HG03095 (cell line): ENCODE data around the gene HRH1.
"Not testable (repeated sequence)": the region's sequence is repeated elsewhere in the genome, so short reads cannot be mapped to it uniquely, and the experiment has no call there.

ENCODE experiments used
- ATAC-seq: cut with Tn5 transposase; IDR thresholded peaks from one replicate; pipeline ENCODE4 v1.9.1; 2021; ENCODE audit warnings: moderate library complexity; ENCODE audit not compliant: unreplicated experiment

Gene HRH1

DNA sequence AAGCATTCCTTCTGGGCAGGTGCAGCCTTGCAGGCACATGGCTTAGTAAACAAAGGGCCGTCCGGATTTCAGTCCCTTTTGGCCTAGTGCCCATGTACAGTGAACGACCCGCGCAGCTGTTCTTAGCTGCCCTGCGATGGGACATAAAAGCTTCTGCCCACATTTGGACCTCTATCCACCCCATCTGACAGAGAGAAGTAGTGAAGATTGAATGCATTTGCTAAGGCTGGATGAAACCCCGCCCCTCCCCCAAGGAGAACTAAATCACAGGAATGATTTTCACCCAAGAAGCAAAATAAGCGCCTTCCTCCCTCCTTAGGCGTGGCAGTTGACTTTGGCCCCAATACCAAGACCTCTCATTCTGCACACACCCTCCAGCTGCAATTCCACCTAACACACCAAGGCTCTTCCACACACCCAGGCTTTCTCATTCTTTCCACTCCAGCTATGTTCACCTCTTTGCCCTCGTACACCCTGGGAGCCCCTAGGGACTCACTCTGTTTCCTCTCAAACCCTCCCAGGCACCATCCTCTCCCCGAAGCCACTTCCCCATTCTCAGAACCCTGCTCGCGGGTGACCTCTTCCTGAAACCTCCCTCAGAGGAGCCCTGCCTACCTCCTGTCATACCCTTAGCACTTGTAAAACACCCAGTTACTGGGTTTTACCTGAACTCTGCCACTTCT, 14.1 kb upstream of the HRH1 start:
- ATAC-seq = peak; percentile 94

DNA sequence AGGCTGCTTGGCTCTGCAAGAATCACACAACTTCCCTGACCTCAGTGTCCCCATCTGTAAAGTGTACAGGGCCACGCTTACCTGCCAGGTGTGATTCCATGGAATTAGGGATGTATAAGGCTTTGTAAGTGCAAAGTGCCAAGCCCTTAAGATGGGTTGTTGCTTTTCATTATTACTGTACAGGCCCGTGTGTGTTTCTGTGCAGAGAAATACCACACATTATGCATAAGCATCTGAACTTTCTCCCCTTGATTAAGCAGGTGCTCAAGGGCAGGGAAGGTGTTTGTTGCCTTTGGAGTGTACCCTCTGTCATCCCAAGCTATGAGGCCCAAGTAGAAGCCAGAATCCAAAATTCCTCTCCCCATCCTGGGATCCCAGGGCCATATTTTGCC, 13.6 kb upstream of the HRH1 start:
- ATAC-seq = peak; percentile 23

DNA sequence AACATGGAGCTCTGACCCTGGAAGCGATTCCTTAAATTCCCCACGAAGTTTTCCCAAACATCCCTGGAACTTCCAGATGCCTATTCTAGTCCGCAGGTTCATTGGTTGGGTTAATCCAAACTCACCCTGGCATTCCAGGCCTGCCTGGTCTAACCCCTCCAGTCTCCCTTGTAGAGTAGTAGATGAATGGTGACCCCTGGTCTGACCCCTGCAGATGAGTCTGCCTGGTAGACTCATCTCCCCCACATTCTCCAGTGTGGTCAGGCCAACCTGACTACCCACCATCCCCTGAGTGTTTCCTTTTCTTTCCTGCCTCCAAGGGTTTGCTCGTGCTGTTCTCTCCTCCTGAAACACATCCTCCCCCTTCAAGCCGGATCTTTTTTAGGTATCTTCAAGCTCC, 10.8 kb upstream of the HRH1 start:
- no peak for ATAC-seq

DNA sequence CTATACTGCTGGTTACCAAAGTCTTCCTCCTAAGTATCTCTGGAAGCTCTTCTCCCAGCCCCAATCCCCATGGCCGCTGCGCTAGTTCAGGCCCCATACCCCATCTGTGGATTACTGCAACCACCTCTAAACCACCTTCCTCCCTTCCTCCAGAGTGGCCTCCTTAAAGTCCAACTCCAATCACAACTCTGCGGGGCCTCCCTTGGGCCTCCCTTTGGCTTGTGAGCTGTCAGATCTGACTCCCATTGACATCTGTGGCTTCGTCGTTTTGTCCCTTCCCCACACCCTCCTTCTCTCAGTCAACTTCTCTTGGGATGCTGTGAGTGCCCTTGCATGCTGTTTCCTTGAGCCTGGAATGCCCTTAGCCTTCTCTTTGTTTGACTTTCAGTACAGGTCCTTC, 9.3 kb upstream of the HRH1 start:
- no peak for ATAC-seq

DNA sequence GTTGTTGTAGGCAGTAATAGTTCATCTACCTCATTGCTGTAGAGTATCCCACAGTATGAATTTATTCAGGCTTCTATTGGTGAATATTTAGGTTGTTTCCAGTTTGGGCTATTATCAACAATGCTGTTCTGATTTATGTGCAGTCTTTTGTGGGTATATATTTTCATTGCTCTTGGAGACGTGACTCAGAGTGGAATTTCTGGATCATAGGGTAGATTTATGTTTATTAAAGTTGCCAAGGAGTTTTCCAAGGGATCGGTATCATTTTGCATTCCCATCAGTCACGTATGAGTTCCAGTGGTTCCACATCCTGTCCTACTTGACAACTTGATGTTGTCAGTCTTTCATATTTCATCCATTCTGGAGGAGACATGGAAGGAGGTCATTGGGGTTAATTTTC, 8.4 kb upstream of the HRH1 start:
- ATAC-seq = no peak

DNA sequence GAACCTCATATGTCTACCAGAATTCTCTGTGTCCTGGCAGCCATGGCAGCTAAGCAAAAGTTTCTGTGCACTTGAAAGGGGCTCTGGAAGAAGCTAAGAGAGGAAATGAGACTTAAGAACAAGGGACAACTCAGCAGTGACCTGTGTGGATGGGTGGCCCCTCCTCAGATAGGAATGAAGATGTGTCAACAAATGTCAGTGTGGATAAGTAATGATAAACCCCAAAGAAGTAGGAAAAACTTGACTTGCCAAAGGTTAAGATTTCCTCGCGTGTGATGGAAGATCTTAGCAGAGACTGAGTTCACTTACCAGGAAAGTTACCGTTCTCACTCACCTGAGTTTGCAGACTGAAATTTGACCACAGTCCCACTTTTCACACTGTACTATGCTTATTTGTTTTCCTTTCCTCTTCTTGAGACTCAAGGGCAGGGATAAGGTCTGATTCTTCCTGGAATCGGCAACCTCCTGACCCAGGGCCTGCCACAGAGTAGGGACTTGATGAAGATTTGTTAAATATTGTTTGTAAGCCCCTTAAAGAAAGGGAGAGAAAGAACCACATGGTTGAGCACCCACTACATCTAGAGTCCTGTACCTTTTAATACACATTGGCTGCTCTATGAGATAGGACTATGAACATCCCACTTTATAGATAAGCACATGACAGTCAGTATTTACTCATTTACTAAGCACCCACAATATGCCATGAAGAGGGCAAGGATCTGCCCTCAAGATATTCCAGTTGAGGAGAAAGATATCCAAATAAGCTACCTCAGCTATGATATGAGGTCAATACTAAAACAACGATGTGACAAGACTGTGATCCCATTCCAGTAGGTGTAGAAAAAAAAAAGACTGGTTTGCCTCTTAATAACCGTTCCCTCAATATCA, 7.3 kb upstream of the HRH1 start:
- ATAC-seq = no peak

DNA sequence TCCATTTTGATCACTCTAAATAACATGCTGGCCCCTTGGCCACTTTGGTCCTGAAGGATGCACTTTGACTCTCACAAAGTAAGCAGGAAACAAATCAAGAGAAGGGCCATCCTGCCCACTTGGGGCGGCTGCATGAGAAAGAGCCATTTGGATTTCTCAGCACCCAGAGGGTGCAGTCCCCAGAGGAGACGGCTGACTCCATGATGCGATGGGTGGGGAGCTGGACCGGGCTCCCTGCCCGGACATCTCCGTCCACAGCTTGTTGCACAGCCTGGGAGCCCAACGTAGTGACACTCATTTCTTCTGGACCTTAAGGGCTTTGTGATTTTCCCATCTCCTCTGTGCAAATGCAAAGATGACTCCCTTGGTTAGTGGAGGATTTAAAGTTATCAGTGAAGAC, 4.0 kb upstream of the HRH1 start:
- no peak for ATAC-seq

DNA sequence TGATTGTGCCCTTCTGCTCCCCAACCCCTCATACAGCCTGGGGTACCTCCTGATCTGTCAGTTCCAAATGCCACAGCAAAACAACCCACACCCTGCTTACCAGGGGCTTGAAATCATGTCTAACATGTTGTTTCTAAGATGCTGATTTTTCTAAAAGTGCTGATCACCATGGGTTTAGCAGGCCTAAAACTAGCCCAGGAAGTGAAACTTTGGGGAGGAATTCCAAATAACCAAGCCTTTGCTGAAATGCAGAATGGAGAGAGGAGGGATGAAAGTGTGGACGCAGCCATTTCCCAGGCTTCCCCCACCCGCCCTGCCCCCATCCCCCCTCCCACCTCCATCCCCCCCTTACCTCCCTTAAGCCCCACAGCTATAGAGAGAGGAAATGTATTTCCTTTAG, 2.0 kb upstream of the HRH1 start:
- no peak for ATAC-seq

DNA sequence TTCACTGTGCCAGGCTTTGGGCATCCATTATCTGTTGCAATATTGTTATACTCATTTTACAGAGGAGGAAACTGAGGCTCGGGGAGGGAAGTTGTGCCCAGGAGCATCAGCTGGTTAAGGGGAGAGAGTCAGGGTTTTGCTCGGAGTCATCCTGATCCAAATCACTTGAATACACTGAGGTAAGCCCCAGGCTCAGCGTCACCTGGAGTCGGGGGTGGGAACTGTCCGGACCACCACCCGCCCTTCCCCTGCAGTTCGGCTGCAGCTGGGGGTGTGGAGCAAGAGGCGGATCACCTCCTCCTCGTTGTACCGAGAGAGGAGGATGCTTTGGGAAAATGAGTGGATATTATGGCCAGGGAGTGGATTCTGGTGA, 646 bp downstream of the HRH1 start:
- ATAC-seq = no peak

DNA sequence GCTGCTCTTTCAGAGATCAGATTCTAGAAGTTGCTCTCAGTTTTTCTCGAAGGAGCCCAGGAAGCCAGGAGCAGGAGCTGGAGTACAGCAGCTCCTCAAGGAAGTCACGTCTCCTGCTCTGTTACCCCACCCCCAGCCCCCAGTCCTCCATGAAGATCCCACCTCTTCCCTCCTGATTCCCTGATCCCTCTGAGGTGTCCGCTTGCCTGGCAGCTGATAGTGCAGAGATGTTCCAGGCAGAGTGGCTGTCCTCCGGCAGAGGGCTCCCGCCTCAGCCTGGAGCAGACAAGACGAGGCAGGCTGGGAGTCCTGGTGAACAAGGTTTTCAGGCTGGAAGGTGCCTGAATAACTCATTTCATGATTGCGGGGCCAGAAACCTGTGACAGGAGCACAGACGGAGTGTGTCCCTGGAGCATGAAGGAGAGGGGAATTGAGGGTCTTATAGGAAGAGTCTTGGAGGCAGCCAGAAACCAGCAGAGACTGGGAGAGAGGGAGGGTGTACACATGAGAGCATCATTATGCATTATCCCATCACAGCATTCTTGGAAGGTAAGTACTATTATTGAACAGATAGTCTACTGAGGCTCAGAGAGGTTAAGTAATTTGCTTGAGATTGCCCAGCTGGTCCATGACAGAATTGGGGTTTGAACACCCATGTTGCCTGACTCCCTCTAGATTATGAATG, 1.2 kb downstream of the HRH1 start:
- ATAC-seq = no peak

DNA sequence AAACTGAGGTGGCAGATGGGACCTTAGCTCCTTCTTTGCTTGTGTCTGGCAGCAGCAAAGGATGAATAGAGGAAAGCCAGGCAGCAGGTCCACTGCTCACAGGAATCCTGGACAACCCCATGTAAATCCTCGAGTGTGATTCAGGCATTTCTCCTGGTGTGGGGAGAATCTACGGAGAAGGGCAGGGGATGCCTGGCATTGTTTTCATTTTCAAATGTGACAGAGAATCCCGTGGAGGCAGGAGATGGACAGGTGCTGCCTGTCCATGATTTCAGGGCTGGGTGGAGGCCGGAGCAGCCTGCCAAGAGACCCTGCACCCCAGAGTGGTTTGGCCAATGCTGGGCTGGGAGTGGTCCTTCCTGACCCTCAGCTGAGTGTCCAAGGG, 1.7 kb downstream of the HRH1 start:
- no peak for ATAC-seq

DNA sequence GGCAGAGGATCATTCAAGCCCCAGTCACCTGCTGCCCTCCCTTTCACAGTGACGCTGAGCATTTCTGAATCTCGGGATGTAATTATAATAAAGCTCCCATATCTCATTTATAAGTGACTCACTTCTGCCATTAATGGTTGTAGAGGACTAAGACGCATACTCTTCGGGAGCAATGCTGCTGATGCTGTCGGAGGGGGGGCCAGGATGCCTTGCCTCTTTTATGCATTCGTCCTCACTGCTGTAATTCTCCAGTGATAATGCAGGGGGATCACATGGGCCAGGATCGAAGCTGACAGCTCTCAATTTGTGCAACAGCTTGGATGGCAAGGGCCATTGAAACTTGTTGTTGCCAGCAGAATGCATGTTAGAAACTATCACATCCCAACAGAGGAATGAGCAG, 3.1 kb downstream of the HRH1 start:
- no peak for ATAC-seq

DNA sequence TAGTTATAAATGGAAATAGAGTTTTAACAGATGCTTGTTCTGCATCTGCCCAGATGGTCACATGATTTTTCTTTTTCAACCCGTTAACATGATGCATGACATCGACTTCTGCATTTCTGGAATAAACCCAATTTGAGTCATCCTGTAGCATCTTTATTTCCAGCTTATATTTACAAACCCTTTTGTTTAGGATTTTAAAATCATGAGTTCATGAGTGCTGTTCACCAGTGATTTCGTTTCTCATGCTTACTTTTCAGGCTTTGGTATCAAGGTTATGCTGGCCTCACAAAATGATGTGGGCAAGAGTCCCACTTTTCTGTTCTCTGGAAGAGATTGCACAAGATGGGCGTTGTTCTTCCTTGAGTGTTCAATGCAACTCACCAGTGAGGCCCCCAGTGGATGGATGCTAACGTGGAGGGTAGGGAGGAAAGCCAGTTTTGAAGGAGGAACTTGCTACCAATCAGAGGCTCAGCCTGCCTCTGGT, 5.2 kb downstream of the HRH1 start:
- ATAC-seq = no peak

DNA sequence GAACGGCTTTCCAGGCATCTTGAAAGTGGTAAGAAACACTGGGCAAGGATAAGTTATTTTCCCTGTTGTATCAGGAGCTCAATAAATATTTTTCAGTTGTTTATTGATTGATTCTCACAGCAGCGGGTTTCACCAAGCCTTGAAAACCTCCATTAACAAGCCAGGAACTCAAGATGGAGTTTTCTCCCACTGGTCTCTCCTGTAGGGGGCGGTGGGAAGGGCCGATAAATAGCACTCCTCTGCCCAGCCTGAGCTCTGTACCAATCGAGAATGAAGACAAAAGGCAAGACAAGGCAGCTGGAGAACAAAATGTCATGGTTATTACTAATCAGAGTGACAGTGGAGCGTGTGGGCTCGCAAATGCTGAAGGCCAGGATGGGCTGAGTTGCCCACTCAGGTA, 7.4 kb downstream of the HRH1 start:
- ATAC-seq = no peak

DNA sequence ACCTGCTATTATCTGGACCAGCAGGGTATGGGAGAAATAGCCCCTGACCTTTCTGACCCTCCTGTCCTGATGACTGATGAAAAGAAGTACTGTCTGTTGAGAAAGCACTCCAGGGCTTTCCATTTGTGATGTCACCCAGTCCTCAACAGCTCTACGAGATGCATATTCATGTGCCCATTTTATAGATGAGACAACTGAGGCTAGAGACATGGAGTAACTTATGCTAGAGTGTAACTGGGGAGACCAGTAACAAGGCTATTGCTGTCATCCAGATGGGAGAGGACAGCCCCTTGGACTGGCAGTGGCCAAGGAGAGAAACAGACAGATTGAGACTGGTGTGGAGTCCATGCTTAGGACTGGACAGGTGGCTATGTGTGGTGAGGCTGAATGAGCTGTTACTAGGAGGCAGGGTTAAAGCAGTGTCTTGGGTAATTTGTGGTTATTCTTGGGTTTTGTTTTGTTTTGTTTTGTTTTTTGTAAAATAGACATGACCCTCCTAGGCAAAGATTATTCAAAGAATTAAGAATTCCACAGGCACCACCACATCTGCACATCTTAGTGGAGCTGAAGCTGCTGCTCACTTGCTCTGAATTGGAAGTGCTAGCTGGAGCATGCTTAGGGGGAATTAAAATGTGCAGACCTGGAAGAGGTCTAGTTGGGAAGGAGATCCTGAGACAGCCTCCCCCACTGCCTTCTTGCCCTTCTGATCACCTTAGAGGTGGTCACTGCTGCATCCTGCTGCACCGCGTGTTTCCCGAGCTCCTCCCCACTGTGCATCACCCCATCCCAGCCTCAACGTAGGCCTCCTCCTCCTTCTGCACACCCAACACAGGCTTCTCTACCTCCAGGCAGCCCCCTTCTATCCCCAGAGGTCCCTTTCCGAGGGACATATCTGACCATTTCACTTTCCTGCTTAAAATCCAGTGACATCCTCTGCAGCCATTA, 8.4 kb downstream of the HRH1 start:
- ATAC-seq = no peak

DNA sequence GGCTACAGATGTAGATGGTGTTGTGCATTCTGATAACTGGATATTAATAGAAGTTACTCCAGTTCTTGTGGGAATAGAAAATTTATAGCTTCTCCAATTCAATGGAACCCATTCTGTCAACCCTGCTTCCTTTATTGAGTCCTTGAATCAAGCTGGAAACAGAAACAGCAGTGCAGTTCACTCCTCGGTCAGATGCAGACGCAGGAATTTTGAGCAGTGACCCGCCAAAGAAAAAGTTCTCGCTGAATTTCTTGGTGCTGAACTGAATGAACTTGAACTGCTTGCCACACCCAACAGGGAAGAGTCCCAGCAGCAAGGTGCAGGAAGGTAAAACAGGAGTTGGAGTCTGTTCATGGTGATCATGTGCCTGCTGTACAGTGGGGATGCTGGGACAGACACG, 10.3 kb downstream of the HRH1 start:
- no peak for ATAC-seq

DNA sequence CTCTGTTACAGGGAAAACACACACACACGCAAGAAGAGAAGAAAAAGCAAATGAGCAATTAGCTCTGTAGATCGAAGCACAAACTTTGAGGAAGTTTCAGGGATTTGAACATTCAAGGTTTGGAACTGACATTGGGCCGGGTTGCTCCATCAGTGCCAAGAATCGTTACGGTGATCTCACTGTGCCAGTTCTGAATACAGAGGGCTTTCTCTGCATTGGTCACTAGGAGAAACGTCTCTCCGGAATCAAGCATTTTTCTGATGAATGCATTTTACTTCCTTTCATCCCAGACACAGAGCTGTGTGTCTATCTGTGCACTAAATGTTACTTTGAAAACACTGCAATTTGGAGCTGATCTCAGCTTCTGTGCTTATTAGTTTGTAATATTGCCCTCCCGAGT, 11.2 kb downstream of the HRH1 start:
- ATAC-seq = no peak

DNA sequence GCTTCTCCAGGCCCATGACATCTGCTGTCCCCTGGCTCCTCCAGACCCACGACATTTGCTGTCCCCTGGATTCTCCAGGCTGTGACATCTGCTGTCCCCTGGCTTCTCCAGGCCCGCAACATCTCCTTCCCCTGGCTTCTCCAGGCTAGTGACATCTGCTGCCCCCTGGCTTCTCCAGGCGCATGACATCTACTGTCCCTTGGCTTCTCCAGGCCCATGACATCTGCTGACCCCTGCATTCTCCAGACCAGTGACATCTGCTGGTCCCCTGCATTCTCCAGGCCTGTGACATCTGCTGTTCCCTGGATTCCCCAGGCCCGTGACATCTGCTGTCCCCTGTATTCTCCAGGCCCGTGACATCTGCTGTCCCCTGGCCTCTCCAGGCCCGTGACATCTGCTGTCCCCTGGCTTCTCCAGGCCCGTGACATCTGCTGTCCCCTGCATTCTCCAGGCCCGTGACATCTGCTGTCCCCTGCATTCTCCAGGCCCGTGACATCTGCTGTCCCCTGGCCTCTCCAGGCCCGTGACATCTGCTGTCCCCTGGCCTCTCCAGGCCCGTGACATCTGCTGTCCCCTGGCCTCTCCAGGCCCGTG, 12.6 kb downstream of the HRH1 start:
- not testable (repeated sequence) for ATAC-seq

DNA sequence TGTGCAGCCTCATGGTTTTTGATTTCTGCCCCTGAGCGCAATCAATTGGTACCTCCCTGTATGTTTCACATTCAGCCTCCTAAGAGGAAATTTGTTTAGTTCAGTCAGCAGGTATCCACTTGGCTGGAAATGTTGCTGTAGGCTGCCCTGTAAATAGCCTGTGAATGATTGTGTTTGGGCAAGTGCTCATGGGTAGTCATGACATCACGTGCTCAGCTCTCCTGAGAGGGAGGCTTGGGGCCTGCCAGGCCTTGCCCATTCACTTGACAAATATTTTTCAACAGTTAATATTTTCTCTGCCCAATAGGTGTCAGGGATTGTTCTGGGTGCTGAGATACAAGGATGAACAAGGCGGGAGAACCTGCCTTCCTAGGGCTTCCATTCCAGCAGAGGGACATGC, 13.3 kb downstream of the HRH1 start:
- ATAC-seq = no peak

DNA sequence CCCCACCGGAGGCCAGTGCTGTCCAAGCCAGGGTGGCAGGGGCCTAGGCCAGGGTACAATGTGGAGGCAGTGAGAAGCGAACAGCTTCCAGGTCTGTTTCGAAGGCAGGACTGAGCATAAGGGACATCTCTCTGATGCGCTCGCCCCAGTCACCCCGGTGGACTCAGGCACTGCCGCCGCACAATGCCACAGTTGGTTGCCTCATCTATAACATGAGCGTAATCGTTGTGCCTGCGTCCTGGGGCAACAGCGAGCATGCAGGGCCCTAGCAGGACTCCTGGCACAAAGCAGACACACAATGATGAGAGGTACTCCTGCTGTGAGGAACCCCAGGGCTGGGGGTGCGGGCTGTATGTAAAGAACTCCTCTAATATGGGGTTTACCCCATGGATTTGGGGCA, 14.1 kb downstream of the HRH1 start:
- ATAC-seq = no peak
